ENCODE data around the gene TTYH2.
A peak's percentile ranks its signal among the peaks of the same experiment; 100 is the strongest.
"Not testable (repeated sequence)": the region's sequence is repeated elsewhere in the genome, so short reads cannot be mapped to it uniquely, and the experiment has no call there.

The TTYH2 gene

GRCh38 chr17:74271901-74272561 is 58.7 kb downstream of the TTYH2 start:
- intact Hi-C loops (cut with DNase I) = no loop called here
- peak; percentile 77 to 97 (median 91) for DNase-seq

- intact Hi-C loops (cut with DNase I) = no loop called here
- DNase-seq = no peak
Observed at GRCh38 chr17:74272731-74273201, 59.4 kb downstream of the TTYH2 start.

GRCh38 chr17:74274060-74274708 is 60.8 kb downstream of the TTYH2 start, which contains the start of gene DNAI2:
DNAI2 (plus strand) TSS chr17:74274234; CDS start chr17:74281818, 7,584 bp downstream.
- intact Hi-C loops (cut with DNase I) = no loop called here

GRCh38 chr17:74274709-74275340 is 61.5 kb downstream of the TTYH2 start:
- intact Hi-C loops (cut with DNase I) = loop anchor here (5.0 kb wide), 1 partner anchor 63 kb away; the partner anchor contains the start of gene TTYH2
- no peak for DNase-seq

More at GRCh38 chr17:74274060-74274708, 60.8 kb downstream of the TTYH2 start, which contains the start of gene DNAI2:
- peak in 9 of 42 donors; percentile 26 to 51 (median 40) for DNase-seq

- DNase-seq = peak in 25 of 42 donors; percentile 17 to 73 (median 46)
- intact Hi-C loops (cut with DNase I) = loop anchor here (5.0 kb wide), 1 partner anchor 64 kb away; the partner anchor contains the start of gene TTYH2
Observed at GRCh38 chr17:74276051-74276476, 62.7 kb downstream of the TTYH2 start.

GRCh38 chr17:74276541-74277009 is 63.2 kb downstream of the TTYH2 start:
- intact Hi-C loops (cut with DNase I) = loop anchor here (5.0 kb wide), 1 partner anchor 64 kb away; the partner anchor contains the start of gene TTYH2
- peak in 37 of 42 donors; percentile 26 to 82 (median 58) for DNase-seq

GRCh38 chr17:74277935-74278334 is 64.6 kb downstream of the TTYH2 start:
- no peak for DNase-seq
- intact Hi-C loops (cut with DNase I) = loop anchor here (5.0 kb wide), 1 partner anchor 66 kb away; the partner anchor contains the start of gene TTYH2

GRCh38 chr17:74279617-74280016 is 66.2 kb downstream of the TTYH2 start:
- intact Hi-C loops (cut with DNase I) = loop anchor here (5.0 kb wide), 1 partner anchor 67 kb away; the partner anchor contains the start of gene TTYH2
- not testable (repeated sequence) for DNase-seq

GRCh38 chr17:74280093-74280513 is 66.7 kb downstream of the TTYH2 start:
- no peak for DNase-seq
- intact Hi-C loops (cut with DNase I) = no loop called here

- intact Hi-C loops (cut with DNase I) = no loop called here
- no peak for DNase-seq
Observed at GRCh38 chr17:74281799-74282198, 68.4 kb downstream of the TTYH2 start.

GRCh38 chr17:74282274-74282586 is 68.9 kb downstream of the TTYH2 start:
- DNase-seq; intact Hi-C loops (cut with DNase I): not testable (repeated sequence)

- intact Hi-C loops (cut with DNase I) = no loop called here
Observed at GRCh38 chr17:74282587-74283370, 69.4 kb downstream of the TTYH2 start.

GRCh38 chr17:74283371-74283673 is 70.0 kb downstream of the TTYH2 start:
- DNase-seq = no peak
- intact Hi-C loops (cut with DNase I) = no loop called here

More at GRCh38 chr17:74282587-74283370, 69.4 kb downstream of the TTYH2 start:
- no peak for DNase-seq

- intact Hi-C loops (cut with DNase I) = no loop called here
- DNase-seq = no peak
Observed at GRCh38 chr17:74287031-74287602, 73.7 kb downstream of the TTYH2 start.

- no peak for DNase-seq
- intact Hi-C loops (cut with DNase I) = no loop called here
Observed at GRCh38 chr17:74288785-74289184, 75.4 kb downstream of the TTYH2 start.

GRCh38 chr17:74289688-74290087 is 76.3 kb downstream of the TTYH2 start:
- no peak for DNase-seq
- intact Hi-C loops (cut with DNase I) = no loop called here

- DNase-seq = no peak
- intact Hi-C loops (cut with DNase I) = no loop called here
Observed at GRCh38 chr17:74290340-74290739, 77.0 kb downstream of the TTYH2 start.

- intact Hi-C loops (cut with DNase I) = no loop called here
- DNase-seq = no peak
Observed at GRCh38 chr17:74292495-74292894, 79.1 kb downstream of the TTYH2 start.
